HAP-1 (cell line): ENCODE results near the gene TOX2.

ENCODE experiments used
- DNase-seq, 2 experiments: peaks; one replicate each; pipeline ENCODE4 v3.0.0-alpha.2; 2016 to 2020; ENCODE audit warnings: low spot score in 2 of 2
- H3K27me3 ChIP-seq: fragments of 250-450 bp; sonication (Bioruptor Pico); 2 replicates; pipeline ENCODE4 v1.5.1; 2020; ENCODE audit warnings: low read depth, mild to moderate bottlenecking, moderate library complexity
- H3K36me3 ChIP-seq: fragments of 250-450 bp; sonication (Bioruptor Pico); replicated peaks from 2 replicates; pipeline ENCODE4 v1.5.1; 2020; ENCODE audit warnings: mild to moderate bottlenecking
- H3K4me1 ChIP-seq: fragments of 250-450 bp; sonication (Bioruptor Pico); 2 replicates; pipeline ENCODE4 v1.5.1; 2020; ENCODE audit warnings: mild to moderate bottlenecking
- H3K4me3 ChIP-seq: fragments of 250-450 bp; sonication (Bioruptor Pico); 2 replicates; pipeline ENCODE4 v1.5.1; 2020; ENCODE audit warnings: mild to moderate bottlenecking, moderate library complexity
- H3K9me3 ChIP-seq: fragments of 250-450 bp; sonication (Bioruptor Pico); 2 replicates; pipeline ENCODE4 v1.5.1; 2020; ENCODE audit warnings: mild to moderate bottlenecking, moderate library complexity
- in situ Hi-C: fragments of 300-500 bp; cut with MboI; formaldehyde crosslinking; loops from 3 replicates; pipeline ENCODE4 v1.14.3; 2020; ENCODE audit warnings: low sequenced_read_pairs, inconsistent platforms, mixed read lengths

The TOX2 gene

GRCh38 chr20:44071526-44072111 is 157.0 kb downstream of the TOX2 start:
- in situ Hi-C loops: no loop called here
- Histone ChIP-seq H3K36me3 (no peaks in the 10 kb centered on the region), H3K9me3 (no peaks in the 10 kb centered on the region), H3K4me3 (no peak overlapping the region), H3K4me1 (no peaks in the 10 kb centered on the region), H3K27me3 (no peaks in the 10 kb centered on the region)
- DNase-seq: no peak

DNA sequence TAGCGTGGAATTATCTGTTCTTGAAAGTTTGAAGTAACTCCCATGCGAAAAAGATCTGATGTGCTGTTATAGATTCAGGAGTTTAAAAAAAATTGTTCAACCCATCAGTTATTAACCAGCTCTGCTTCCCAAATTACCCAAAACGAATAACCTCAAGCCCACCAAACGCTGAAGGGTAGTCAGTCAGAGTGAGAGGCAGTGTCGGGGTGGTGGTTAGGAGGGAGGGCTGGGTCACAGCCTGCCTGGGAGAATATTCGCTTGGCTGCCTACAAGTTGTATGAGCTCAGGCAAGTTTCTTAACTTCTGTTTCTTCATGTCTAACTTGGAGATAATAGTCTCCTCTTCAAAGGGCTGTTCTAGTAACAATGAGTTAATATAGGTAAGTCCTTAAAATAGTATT is 157.7 kb downstream of the TOX2 start:
- Histone ChIP-seq H3K36me3 (no peaks in the 10 kb centered on the region), H3K4me3 (no peak overlapping the region), H3K27me3 (no peaks in the 10 kb centered on the region), H3K4me1 (no peaks in the 10 kb centered on the region), H3K9me3 (no peaks in the 10 kb centered on the region)
- no peak for DNase-seq
- in situ Hi-C loops: no loop called here

DNA sequence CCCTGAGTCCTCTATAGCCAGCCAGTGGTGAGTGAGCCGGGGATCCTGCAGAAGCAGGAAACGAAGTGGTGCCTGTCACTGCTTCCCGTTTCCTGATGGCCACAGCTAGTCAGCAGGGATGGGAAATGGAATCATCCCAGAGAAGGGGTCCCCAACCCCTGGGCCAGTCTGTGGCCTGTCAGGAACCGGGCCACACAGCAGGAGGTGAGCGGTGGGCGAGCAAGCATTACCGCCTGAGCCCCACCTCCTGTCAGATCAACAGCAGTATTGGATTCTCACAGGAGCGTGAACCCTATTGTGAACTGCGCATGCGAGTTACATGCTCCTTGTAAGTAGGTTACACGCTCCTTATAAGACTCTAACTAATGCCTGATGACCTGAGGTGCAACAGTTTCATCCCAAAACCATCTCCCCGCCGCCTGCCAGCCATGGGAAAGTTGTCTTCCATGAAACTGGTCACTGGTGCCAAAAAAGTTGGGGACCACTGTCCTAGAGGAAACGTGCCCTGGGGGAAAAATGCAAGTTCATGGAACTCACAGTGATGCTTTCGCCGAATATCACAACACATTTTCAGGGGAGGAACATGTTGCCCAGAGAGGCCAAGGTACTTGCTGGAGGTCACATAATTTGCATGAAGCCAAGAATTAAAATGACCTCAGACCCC is 158.5 kb downstream of the TOX2 start:
- H3K27me3 ChIP-seq: no peaks in the 10 kb centered on the region
- no peak overlapping the region for H3K4me3 ChIP-seq
- no peaks in the 10 kb centered on the region for H3K36me3 ChIP-seq
- in situ Hi-C loops: no loop called here
- H3K9me3 ChIP-seq: no peaks in the 10 kb centered on the region
- no peaks in the 10 kb centered on the region for H3K4me1 ChIP-seq
- no peak for DNase-seq

GRCh38 chr20:44073675-44074071 is 159.0 kb downstream of the TOX2 start:
- Histone ChIP-seq H3K4me1 (no peaks in the 10 kb centered on the region), H3K9me3 (no peaks in the 10 kb centered on the region), H3K4me3 (no peak overlapping the region), H3K36me3 (no peaks in the 10 kb centered on the region), H3K27me3 (no peaks in the 10 kb centered on the region)
- in situ Hi-C loops: no loop called here
- no peak for DNase-seq

GRCh38 chr20:44074252-44075151 is 159.8 kb downstream of the TOX2 start:
- no peaks in the 10 kb centered on the region for H3K9me3 ChIP-seq
- H3K36me3 ChIP-seq: no peaks in the 10 kb centered on the region
- no peak for DNase-seq
- H3K27me3 ChIP-seq: no peaks in the 10 kb centered on the region
- H3K4me3 ChIP-seq: no peak overlapping the region
- in situ Hi-C loops: no loop called here
- no peaks in the 10 kb centered on the region for H3K4me1 ChIP-seq

GRCh38 chr20:44075191-44075949 is 160.7 kb downstream of the TOX2 start:
- in situ Hi-C loops: no loop called here
- Histone ChIP-seq H3K4me1 (no peaks in the 10 kb centered on the region), H3K4me3 (no peak overlapping the region), H3K27me3 (no peaks in the 10 kb centered on the region), H3K36me3 (no peaks in the 10 kb centered on the region), H3K9me3 (no peaks in the 10 kb centered on the region)
- no peak for DNase-seq

GRCh38 chr20:44075950-44076232 is 161.2 kb downstream of the TOX2 start:
- in situ Hi-C loops: no loop called here
- Histone ChIP-seq H3K9me3 (no peaks in the 10 kb centered on the region), H3K27me3 (no peaks in the 10 kb centered on the region), H3K4me3 (no peak overlapping the region), H3K4me1 (no peaks in the 10 kb centered on the region), H3K36me3 (no peaks in the 10 kb centered on the region)
- no peak for DNase-seq

DNA sequence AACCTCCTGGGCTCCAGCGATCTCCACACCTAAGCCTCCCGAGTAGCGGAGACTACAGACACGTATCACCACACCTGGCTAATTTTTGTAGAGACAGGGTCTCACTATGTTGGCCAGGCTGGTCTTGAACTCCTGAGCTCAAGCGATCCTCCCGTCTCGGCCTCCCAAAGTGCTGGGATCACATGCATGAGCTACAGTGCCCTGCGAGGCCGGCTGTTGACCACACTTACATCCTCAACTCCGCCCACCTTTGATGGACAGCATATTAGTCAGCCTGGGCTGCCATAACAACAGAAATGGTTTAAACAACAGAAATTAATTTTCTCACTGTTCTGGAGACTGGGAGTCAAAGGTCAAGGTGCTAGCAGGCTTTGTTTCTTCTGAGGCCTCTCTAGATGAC is 164.6 kb downstream of the TOX2 start:
- DNase-seq: no peak
- Histone ChIP-seq H3K4me3 (no peak overlapping the region), H3K4me1 (no peaks in the 10 kb centered on the region), H3K36me3 (no peaks in the 10 kb centered on the region), H3K27me3 (no peaks in the 10 kb centered on the region), H3K9me3 (no peaks in the 10 kb centered on the region)
- in situ Hi-C loops: no loop called here

GRCh38 chr20:44080064-44080463 is 165.4 kb downstream of the TOX2 start:
- DNase-seq: no peak
- in situ Hi-C loops: loop anchor here (5.0 to 10.0 kb wide), 2 partner anchors 328 to 545 kb away; no protein-coding TSS in a partner anchor
- Histone ChIP-seq H3K27me3 (no peaks in the 10 kb centered on the region), H3K36me3 (no peaks in the 10 kb centered on the region), H3K4me3 (no peak overlapping the region), H3K9me3 (no peaks in the 10 kb centered on the region), H3K4me1 (no peaks in the 10 kb centered on the region)

GRCh38 chr20:44080646-44081267 is 166.1 kb downstream of the TOX2 start:
- Histone ChIP-seq H3K9me3 (no peaks in the 10 kb centered on the region), H3K4me3 (no peak overlapping the region), H3K27me3 (no peaks in the 10 kb centered on the region), H3K4me1 (no peaks in the 10 kb centered on the region), H3K36me3 (no peaks in the 10 kb centered on the region)
- peak; percentile 64 to 77 for DNase-seq
- in situ Hi-C loops: loop anchor here (5.0 to 10.0 kb wide), 2 partner anchors 328 to 546 kb away; no protein-coding TSS in a partner anchor

GRCh38 chr20:44081476-44081875 is 166.8 kb downstream of the TOX2 start:
- in situ Hi-C loops: loop anchor here (5.0 to 10.0 kb wide), 2 partner anchors 329 to 547 kb away; no protein-coding TSS in a partner anchor
- Histone ChIP-seq H3K4me1 (no peaks in the 10 kb centered on the region), H3K9me3 (no peaks in the 10 kb centered on the region), H3K36me3 (no peaks in the 10 kb centered on the region), H3K27me3 (no peaks in the 10 kb centered on the region), H3K4me3 (no peak overlapping the region)
- no peak for DNase-seq

GRCh38 chr20:44081888-44082287 is 167.2 kb downstream of the TOX2 start:
- in situ Hi-C loops: loop anchor here (5.0 to 10.0 kb wide), 2 partner anchors 330 to 547 kb away; no protein-coding TSS in a partner anchor

DNA sequence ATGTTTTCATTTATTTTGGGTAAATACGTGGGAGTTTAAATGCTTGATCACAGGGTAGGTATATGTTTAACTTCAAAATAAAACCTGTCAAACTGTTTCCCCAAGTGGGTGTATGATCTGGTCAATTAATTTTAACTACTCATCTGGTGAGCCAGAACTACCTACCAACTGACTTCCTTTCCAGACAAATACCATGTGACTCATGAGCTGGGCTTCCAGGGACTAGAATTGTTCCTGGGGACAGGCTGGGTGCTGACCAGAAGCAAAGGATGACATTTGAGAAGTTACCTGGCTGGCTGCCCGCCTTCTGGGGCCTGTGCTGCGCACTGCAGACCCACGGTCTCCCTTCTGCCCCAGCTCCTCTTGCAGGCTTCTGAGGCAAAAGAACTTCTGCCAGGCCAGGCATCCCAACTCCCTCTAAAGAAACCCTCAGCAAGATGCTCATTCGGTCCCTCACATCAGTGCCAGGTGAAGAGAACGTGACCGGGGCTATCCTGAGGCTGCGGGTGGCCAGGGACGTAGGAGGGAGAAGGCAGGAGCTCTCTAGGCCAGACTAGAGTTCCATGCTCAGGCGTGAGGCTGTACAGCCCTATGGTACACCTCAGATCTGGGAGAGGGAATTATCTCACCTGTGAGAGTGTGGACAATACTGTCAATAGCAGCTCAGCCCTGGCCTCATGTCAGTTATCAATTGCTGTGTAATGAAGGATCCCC is 168.7 kb downstream of the TOX2 start:
- Histone ChIP-seq H3K36me3 (no peaks in the 10 kb centered on the region), H3K27me3 (no peaks in the 10 kb centered on the region), H3K4me1 (no peaks in the 10 kb centered on the region), H3K4me3 (no peak overlapping the region), H3K9me3 (no peaks in the 10 kb centered on the region)
- in situ Hi-C loops: loop anchor here (5.0 to 10.0 kb wide), 2 partner anchors 331 to 549 kb away; no protein-coding TSS in a partner anchor
- DNase-seq: no peak

More at GRCh38 chr20:44081888-44082287, 167.2 kb downstream of the TOX2 start:
- no peaks in the 10 kb centered on the region for H3K27me3 ChIP-seq
- H3K9me3 ChIP-seq: no peaks in the 10 kb centered on the region
- H3K4me1 ChIP-seq: no peaks in the 10 kb centered on the region
- DNase-seq: no peak
- no peak overlapping the region for H3K4me3 ChIP-seq
- H3K36me3 ChIP-seq: no peaks in the 10 kb centered on the region
